ENCODE data around the gene CEP120.

The CEP120 gene

GRCh38 chr5:123387313-123387712 lies 35.9 kb downstream of the CEP120 start:
- H3K9me3 ChIP-seq (ENCODE audit: control insufficient read depth, low read length), result no peaks in the 10 kb centered on the region
- 100% methylated on average over 2 of the region's 3 CpGs; no CpG with 5 or more reads in 1 of the 2 experiments for WGBS, 2 experiments (ENCODE audit: insufficient coverage in 2 of 2)
- no peak overlapping the region for H3K27ac ChIP-seq (ENCODE audit: low read depth, low read length, severe bottlenecking)
- no peaks in the 10 kb centered on the region for H3K4me1 ChIP-seq (ENCODE audit: control insufficient read depth, insufficient read depth, low read length, poor library complexity, severe bottlenecking)
- H3K4me3 ChIP-seq (ENCODE audit: extremely low read depth, insufficient read depth, low read length, poor library complexity, severe bottlenecking), result no peak overlapping the region
- H3K36me3 ChIP-seq (ENCODE audit: control insufficient read depth, insufficient read depth, low read length), result peaks cover 48% of the 10 kb centered on the region

- Histone ChIP-seq H3K9me3 (ENCODE audit: control insufficient read depth, low read length) (no peaks in the 10 kb centered on the region), H3K4me3 (ENCODE audit: extremely low read depth, insufficient read depth, low read length, poor library complexity, severe bottlenecking) (no peak overlapping the region), H3K27ac (ENCODE audit: low read depth, low read length, severe bottlenecking) (no peak overlapping the region), H3K36me3 (ENCODE audit: control insufficient read depth, insufficient read depth, low read length) (peaks cover 57% of the 10 kb centered on the region), H3K4me1 (ENCODE audit: control insufficient read depth, insufficient read depth, low read length, poor library complexity, severe bottlenecking) (no peaks in the 10 kb centered on the region)
- WGBS, 2 experiments (ENCODE audit: insufficient coverage in 2 of 2), result no CpG with 5 or more reads among the region's 1 CpG
These were observed 41.0 kb downstream of the CEP120 start for GRCh38 chr5:123382252-123382651.

- H3K36me3 ChIP-seq (ENCODE audit: control insufficient read depth, insufficient read depth, low read length), result peaks cover 38% of the 10 kb centered on the region
- no peaks in the 10 kb centered on the region for H3K4me1 ChIP-seq (ENCODE audit: control insufficient read depth, insufficient read depth, low read length, poor library complexity, severe bottlenecking)
- no peaks in the 10 kb centered on the region for H3K9me3 ChIP-seq (ENCODE audit: control insufficient read depth, low read length)
- no peak overlapping the region for H3K27ac ChIP-seq (ENCODE audit: low read depth, low read length, severe bottlenecking)
- WGBS, 2 experiments (ENCODE audit: insufficient coverage in 2 of 2), result 88 to 89% methylated on average over 1 of the region's 4 CpGs
- H3K4me3 ChIP-seq (ENCODE audit: extremely low read depth, insufficient read depth, low read length, poor library complexity, severe bottlenecking), result no peak overlapping the region
These were observed 51.5 kb downstream of the CEP120 start for GRCh38 chr5:123371575-123372179.

GRCh38 chr5:123369371-123369968 lies 53.7 kb downstream of the CEP120 start:
- Histone ChIP-seq H3K9me3 (ENCODE audit: control insufficient read depth, low read length) (no peaks in the 10 kb centered on the region), H3K27ac (ENCODE audit: low read depth, low read length, severe bottlenecking) (no peak overlapping the region), H3K4me3 (ENCODE audit: extremely low read depth, insufficient read depth, low read length, poor library complexity, severe bottlenecking) (no peak overlapping the region), H3K36me3 (ENCODE audit: control insufficient read depth, insufficient read depth, low read length) (peaks cover 27% of the 10 kb centered on the region), H3K4me1 (ENCODE audit: control insufficient read depth, insufficient read depth, low read length, poor library complexity, severe bottlenecking) (no peaks in the 10 kb centered on the region)
- 80 to 89% methylated on average over 1 of the region's 1 CpG for WGBS, 2 experiments (ENCODE audit: insufficient coverage in 2 of 2)

GRCh38 chr5:123367739-123368138 lies 55.5 kb downstream of the CEP120 start:
- peaks cover 28% of the 10 kb centered on the region for H3K36me3 ChIP-seq (ENCODE audit: control insufficient read depth, insufficient read depth, low read length)
- no CpG with 5 or more reads among the region's 1 CpG for WGBS, 2 experiments (ENCODE audit: insufficient coverage in 2 of 2)
- H3K27ac ChIP-seq (ENCODE audit: low read depth, low read length, severe bottlenecking), result no peak overlapping the region
- no peak overlapping the region for H3K4me3 ChIP-seq (ENCODE audit: extremely low read depth, insufficient read depth, low read length, poor library complexity, severe bottlenecking)
- H3K4me1 ChIP-seq (ENCODE audit: control insufficient read depth, insufficient read depth, low read length, poor library complexity, severe bottlenecking), result no peaks in the 10 kb centered on the region
- no peaks in the 10 kb centered on the region for H3K9me3 ChIP-seq (ENCODE audit: control insufficient read depth, low read length)

- no peak overlapping the region for H3K4me3 ChIP-seq (ENCODE audit: extremely low read depth, insufficient read depth, low read length, poor library complexity, severe bottlenecking)
- H3K4me1 ChIP-seq (ENCODE audit: control insufficient read depth, insufficient read depth, low read length, poor library complexity, severe bottlenecking), result no peaks in the 10 kb centered on the region
- peaks cover 30% of the 10 kb centered on the region for H3K36me3 ChIP-seq (ENCODE audit: control insufficient read depth, insufficient read depth, low read length)
- no CpG with 5 or more reads among the region's 1 CpG for WGBS, 2 experiments (ENCODE audit: insufficient coverage in 2 of 2)
- H3K9me3 ChIP-seq (ENCODE audit: control insufficient read depth, low read length), result no peaks in the 10 kb centered on the region
- no peak overlapping the region for H3K27ac ChIP-seq (ENCODE audit: low read depth, low read length, severe bottlenecking)
These were observed 58.0 kb downstream of the CEP120 start for GRCh38 chr5:123365156-123365555.

GRCh38 chr5:123364441-123365155 lies 58.6 kb downstream of the CEP120 start:
- H3K36me3 ChIP-seq (ENCODE audit: control insufficient read depth, insufficient read depth, low read length), result peaks cover 33% of the 10 kb centered on the region
- 80% methylated on average over 1 of the region's 2 CpGs; no CpG with 5 or more reads in 1 of the 2 experiments for WGBS, 2 experiments (ENCODE audit: insufficient coverage in 2 of 2)
- H3K4me3 ChIP-seq (ENCODE audit: extremely low read depth, insufficient read depth, low read length, poor library complexity, severe bottlenecking), result no peak overlapping the region
- no peak overlapping the region for H3K27ac ChIP-seq (ENCODE audit: low read depth, low read length, severe bottlenecking)
- no peaks in the 10 kb centered on the region for H3K4me1 ChIP-seq (ENCODE audit: control insufficient read depth, insufficient read depth, low read length, poor library complexity, severe bottlenecking)
- H3K9me3 ChIP-seq (ENCODE audit: control insufficient read depth, low read length), result no peaks in the 10 kb centered on the region

- Histone ChIP-seq H3K27ac (ENCODE audit: low read depth, low read length, severe bottlenecking) (no peak overlapping the region), H3K36me3 (ENCODE audit: control insufficient read depth, insufficient read depth, low read length) (peaks cover 33% of the 10 kb centered on the region), H3K9me3 (ENCODE audit: control insufficient read depth, low read length) (no peaks in the 10 kb centered on the region), H3K4me3 (ENCODE audit: extremely low read depth, insufficient read depth, low read length, poor library complexity, severe bottlenecking) (no peak overlapping the region), H3K4me1 (ENCODE audit: control insufficient read depth, insufficient read depth, low read length, poor library complexity, severe bottlenecking) (no peaks in the 10 kb centered on the region)
These were observed 62.3 kb downstream of the CEP120 start for GRCh38 chr5:123360910-123361309.

- Histone ChIP-seq H3K27ac (ENCODE audit: low read depth, low read length, severe bottlenecking) (no peak overlapping the region), H3K36me3 (ENCODE audit: control insufficient read depth, insufficient read depth, low read length) (peaks cover 29% of the 10 kb centered on the region), H3K9me3 (ENCODE audit: control insufficient read depth, low read length) (no peaks in the 10 kb centered on the region), H3K4me1 (ENCODE audit: control insufficient read depth, insufficient read depth, low read length, poor library complexity, severe bottlenecking) (no peaks in the 10 kb centered on the region), H3K4me3 (ENCODE audit: extremely low read depth, insufficient read depth, low read length, poor library complexity, severe bottlenecking) (no peak overlapping the region)
These were observed 63.0 kb downstream of the CEP120 start for GRCh38 chr5:123360201-123360571.

GRCh38 chr5:123359454-123360200 lies 63.6 kb downstream of the CEP120 start:
- no peaks in the 10 kb centered on the region for H3K9me3 ChIP-seq (ENCODE audit: control insufficient read depth, low read length)
- no peak overlapping the region for H3K27ac ChIP-seq (ENCODE audit: low read depth, low read length, severe bottlenecking)
- 100% methylated on average over 2 of the region's 5 CpGs; no CpG with 5 or more reads in 1 of the 2 experiments for WGBS, 2 experiments (ENCODE audit: insufficient coverage in 2 of 2)
- H3K4me1 ChIP-seq (ENCODE audit: control insufficient read depth, insufficient read depth, low read length, poor library complexity, severe bottlenecking), result no peaks in the 10 kb centered on the region
- H3K4me3 ChIP-seq (ENCODE audit: extremely low read depth, insufficient read depth, low read length, poor library complexity, severe bottlenecking), result no peak overlapping the region
- H3K36me3 ChIP-seq (ENCODE audit: control insufficient read depth, insufficient read depth, low read length), result peaks cover 29% of the 10 kb centered on the region

All from mesodermal cell (in vitro differentiated cells).